D721Med (cell line): Measurements from ENCODE around the gene B4GALT5.
"Not testable (repeated sequence)": the region's sequence is repeated elsewhere in the genome, so short reads cannot be mapped to it uniquely, and the experiment has no call there.

ENCODE experiments used
- DNase-seq: peaks from one replicate; pipeline ENCODE4 v3.0.0; 2011; ENCODE audit warnings: low spot score; ENCODE audit not compliant: insufficient read length
- FAIRE-seq: peaks from 2 replicates; lab custom pipeline; 2011; peaks lifted over from hg19 to GRCh38; lab: Jason Lieb, UNC
- TF ChIP-seq, protein P1 (sequence below): IDR thresholded peaks from 2 replicates; pipeline ENCODE4 v1.5.1; 2012; ENCODE audit warnings: mild to moderate bottlenecking, control low read depth; ENCODE audit not compliant: insufficient read depth; ENCODE audit errors: missing control alignments

B4GALT5 gene

DNA sequence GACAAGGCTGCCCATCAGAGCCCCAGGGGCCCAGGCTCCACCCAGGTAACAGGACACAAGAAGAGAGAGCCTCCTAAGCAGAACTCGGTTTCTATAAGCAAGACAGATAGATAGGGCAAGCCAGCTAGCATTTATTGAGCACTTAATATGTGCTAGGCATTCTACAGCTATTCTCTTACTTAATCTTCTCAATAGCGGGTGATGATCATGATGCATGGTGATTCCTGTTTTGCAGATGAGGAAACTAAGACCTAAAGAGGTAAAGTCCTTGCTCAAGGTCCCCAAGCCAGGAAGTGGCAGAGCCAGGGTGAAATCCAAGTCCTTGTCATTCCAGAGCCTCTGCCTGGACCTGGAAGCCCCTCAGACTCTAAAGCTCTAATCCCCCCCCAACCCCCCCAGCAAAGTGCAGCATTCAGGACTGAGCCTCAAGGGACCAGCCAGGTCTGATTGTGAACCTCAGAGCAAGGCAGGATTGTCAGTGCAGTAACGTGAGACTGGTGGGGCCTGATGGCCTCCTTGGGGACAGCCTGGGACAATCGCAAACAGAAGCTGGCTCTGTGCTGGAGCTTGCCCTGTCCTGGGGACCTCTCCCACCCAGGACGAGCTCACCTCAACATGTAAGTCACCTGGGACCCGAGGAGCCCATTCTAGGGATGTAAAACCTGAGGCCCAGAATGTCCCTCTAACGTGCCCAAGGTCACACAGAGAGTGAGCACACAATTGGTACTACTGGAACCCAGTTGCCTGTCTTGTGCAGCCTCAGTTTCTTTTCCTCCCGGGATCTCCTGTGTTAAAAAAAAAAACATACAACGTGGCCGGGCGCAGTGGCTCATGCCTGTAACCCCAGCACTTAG lies 97.3 kb downstream of the B4GALT5 start:
- TF ChIP-seq, protein P1, sequence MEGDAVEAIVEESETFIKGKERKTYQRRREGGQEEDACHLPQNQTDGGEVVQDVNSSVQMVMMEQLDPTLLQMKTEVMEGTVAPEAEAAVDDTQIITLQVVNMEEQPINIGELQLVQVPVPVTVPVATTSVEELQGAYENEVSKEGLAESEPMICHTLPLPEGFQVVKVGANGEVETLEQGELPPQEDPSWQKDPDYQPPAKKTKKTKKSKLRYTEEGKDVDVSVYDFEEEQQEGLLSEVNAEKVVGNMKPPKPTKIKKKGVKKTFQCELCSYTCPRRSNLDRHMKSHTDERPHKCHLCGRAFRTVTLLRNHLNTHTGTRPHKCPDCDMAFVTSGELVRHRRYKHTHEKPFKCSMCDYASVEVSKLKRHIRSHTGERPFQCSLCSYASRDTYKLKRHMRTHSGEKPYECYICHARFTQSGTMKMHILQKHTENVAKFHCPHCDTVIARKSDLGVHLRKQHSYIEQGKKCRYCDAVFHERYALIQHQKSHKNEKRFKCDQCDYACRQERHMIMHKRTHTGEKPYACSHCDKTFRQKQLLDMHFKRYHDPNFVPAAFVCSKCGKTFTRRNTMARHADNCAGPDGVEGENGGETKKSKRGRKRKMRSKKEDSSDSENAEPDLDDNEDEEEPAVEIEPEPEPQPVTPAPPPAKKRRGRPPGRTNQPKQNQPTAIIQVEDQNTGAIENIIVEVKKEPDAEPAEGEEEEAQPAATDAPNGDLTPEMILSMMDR = no peak
- FAIRE-seq (no peak), DNase-seq (no peak)

DNA sequence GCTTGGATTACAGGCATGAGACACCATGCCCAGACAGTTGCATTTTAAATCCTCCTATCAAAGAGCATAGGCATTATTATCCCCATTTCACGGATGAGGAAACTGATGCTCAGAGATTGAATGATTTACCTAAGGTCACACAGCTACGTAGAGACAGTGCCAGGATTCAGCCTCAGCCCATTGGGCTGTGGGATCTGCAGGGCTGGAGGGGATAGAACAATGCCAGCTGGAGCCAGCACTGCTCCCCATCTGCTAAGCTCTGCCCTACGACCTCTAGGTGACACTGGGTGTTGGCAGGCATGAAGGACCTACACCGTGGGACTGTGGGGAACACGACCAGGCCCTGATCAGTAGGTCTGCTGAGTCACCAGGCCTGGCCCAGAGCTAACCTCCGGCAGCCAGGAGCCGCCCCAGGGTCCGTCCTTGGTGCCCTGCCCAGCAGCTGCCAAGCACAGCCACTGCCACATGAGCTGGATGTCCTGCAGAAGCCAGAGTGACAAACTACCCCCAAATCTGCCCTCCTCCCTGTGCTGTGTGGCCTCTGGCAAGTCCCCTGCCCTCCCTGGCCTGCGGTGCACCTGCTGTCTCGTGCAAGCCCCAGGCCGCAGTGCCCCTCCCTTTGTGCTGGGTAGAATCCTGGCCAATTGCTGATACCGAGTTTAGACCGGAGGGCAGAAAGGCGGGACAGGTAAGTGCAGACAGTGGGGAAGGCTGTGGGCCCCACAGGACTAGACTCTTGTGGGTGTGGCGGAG lies 98.1 kb downstream of the B4GALT5 start:
- DNase-seq (no peak), FAIRE-seq (no peak)
- TF ChIP-seq, protein P1 = no peak

DNA sequence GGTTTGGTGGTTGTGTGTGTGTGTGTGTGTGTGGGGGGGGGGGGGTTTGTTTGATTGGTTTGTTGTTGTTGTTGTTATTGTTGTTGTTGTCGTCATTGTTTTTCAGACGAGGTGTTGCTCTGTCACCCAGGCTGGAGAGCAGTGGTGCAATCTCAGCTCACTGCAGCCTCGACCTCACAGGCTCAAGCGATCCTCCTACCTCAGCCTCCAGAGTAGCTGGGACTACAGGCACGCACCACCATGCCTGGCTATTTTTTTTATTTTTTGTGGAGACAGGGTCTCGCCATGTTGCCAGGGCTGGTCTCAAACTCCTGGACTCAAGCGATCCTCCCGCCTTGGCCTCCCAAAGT lies 98.7 kb downstream of the B4GALT5 start:
- FAIRE-seq, DNase-seq: not testable (repeated sequence)

DNA sequence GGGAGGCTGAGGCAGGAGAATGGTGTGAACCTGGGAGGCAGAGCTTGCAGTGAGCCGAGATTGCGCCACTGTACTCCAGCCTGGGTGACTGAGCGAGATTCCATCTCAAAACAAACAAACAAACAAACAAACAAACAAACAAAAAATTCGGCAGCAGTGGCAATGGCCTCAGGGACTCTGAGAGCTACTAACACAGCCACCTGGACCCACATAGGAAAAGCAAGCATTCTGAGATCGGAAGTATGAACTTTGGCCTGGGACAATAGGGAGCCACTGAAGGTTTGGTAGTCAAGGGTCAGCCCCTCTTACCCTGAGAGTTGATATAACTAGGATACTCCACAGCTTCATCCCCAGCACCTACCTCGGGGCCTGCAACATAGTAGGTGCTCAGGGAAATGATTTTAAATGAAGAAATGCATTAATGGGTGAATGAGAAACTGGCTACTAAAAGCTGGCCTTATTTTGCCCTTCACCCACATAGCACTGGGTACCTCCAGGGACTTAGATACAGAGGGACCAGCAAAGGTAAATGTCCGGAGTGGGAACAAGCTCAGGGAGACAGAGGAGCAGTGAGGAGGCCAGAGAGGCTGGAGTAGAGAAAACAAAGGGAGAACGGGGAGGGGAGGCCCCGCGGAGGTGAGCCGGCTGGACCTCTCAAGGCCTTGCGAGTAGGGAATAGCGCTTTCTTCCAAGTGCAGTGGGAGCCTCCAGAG lies 99.2 kb downstream of the B4GALT5 start:
- TF ChIP-seq, protein P1 = no peak
- no peak for FAIRE-seq
- no peak for DNase-seq

DNA sequence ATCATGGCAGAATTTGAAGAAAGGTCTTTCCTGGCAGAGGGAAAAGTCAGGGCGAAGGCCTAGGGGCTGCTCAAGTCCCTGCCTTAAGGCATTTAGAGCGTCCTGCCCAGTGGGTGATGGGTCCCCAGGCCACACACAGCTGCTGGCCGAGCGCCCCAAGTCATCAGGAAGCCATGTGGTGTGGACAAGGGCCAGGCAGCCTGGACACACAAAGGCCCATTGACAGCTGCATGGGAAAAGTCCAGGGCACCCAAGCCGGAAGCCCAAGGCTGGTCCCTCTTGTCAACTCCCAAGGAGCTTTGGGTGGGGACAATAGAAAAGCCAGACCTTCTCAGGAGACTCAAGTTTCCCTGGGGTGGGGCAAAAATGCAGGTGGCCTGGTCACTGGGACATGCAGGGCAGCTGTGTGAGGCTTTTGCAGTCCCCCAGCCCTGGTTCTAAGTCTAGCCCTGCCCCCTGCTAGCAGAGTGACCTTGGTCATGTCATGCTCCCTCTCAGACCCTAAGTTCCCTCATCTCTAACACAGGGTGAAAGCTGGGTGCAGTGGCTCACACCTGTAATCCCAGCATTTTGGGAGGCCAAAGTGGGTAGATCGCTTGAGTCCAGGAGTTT lies 101.4 kb downstream of the B4GALT5 start:
- FAIRE-seq = no peak

DNA sequence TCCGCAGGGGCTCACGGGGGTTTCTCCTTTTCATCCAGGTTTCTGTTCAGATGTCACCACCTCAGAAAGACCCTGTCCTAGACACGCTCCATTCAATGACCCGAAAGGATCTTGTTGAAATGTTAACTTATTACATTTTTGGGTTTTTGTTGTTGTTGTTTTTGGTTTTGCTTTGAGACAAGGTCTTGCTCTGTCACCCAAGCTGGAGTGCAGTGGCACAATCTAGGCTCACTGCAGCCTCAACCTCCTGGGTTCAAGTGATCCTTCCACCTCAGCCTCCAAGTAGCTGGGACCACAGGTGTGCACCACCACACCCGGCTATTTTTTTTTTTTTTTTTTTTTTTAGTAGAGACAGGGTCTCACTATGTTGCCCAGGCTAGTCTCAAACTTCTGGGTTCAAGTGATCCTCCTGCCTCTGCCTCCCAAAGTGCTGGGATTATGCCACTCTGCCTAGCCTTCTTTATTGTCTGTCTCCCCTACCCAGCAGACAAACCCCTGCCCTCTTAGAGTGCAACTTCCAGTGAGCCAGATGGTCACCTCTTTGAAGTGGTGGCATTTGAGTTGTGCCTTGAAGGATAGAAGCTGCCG lies 102.0 kb downstream of the B4GALT5 start:
- not testable (repeated sequence) for DNase-seq, FAIRE-seq

More for the DNA sequence above, 101.4 kb downstream of the B4GALT5 start:
- no peak for DNase-seq
- TF ChIP-seq, protein P1 = no peak

DNA sequence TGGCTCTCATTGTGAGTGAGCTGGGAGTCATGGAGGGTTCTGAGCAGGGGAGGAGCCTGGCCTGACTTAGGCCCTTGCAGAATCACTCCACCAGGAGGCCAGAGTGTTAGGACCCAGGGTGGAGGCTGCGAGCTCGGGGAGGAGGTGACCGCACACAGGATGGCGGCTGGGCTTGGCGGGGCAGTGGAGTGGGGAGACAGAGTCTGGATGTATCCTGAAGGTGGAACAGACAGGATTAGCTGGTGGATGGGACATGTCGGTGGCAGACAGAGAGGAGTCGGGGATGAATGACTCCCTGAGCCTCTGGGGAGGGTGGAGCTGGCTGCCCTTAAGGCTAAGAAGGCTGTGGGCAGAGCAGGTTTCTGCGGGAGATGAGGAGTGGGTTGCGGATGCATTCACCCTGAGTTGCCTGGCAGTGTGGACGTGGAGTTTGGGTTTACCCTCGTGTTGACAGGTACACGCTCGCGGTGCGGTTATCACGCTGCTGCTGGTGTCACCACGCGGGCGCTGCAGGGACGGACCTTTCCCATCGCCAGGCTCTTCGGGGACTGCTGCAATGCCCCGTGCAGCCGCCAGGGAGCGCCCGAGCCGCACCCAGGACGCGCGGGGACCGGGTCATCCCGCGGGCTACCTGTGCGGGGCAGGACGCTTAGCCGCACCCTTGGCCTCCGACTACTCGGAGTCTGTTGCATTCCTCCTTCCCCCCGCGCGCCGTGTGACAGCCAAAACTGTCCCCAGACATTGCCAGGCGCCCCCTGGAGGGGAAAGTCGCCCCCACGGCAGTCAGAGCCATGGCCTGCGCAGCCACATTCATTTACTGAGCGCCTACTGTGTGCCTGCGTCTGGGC lies 102.8 kb downstream of the B4GALT5 start:
- DNase-seq (peak; percentile 78), FAIRE-seq (no peak)
- TF ChIP-seq, protein P1 = peak; percentile 82
